T-helper 2 cell treated with Interferon-gamma antibody and Interleukin-4, amounts not matched to agents 5 μg/mL and 100 μg/mL, for 36 hours (primary cell): ENCODE measurements around the gene LAMA3.

Experiments used
- DNase-seq: peaks from one replicate; pipeline ENCODE4 v3.0.0; 2021; ENCODE audit warnings: low spot score
- H3K27ac Mint-ChIP-seq: one replicate; pipeline ENCODE4 v1.8.0; 2021; ENCODE audit warnings: mild to moderate bottlenecking, mixed read lengths
- H3K27me3 Mint-ChIP-seq: one replicate; pipeline ENCODE4 v1.8.0; 2021; ENCODE audit warnings: low read depth, mixed read lengths
- H3K36me3 Mint-ChIP-seq: one replicate; pipeline ENCODE4 v1.8.0; 2021; ENCODE audit warnings: low read depth, mixed read lengths
- H3K4me1 Mint-ChIP-seq: one replicate; pipeline ENCODE4 v1.8.0; 2021; ENCODE audit warnings: low read depth, mixed read lengths
- H3K4me3 Mint-ChIP-seq: one replicate; pipeline ENCODE4 v1.8.0; 2022; ENCODE audit warnings: mild to moderate bottlenecking, moderate library complexity, mixed read lengths
- H3K9me3 Mint-ChIP-seq: one replicate; pipeline ENCODE4 v1.8.0; 2021; ENCODE audit warnings: mixed read lengths

The LAMA3 gene

DNA sequence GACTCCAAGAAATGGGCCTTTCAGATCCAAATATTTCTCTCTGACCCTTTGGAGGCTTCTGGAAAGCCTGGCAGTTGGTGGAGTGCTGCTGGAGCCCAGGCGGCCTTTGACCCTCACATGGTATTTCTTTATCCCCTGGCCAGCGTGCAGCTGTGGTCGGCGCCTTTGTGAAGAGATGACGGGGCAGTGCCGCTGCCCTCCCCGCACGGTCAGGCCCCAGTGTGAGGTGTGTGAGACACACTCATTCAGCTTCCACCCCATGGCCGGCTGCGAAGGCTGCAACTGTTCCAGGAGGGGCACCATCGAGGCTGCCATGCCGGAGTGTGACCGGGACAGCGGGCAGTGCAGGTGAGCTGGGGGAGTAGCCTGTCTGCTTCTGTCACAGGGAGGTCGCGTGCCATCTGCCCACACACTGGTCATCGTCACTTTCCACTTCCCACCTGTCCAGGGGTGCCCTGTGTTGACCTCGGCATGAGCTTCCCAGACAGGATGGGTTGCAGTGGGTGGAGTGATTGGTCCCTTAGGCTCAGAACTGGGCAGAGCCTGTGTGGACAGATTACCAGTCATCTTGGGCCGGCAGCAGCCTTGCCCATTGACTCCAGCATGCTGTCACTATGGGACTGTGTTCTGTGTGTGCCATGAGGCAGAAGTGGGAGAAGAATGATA, 158.2 kb downstream of the LAMA3 start:
- Mint-ChIP-seq H3K4me3 (no peak overlapping the region), H3K36me3 (no peaks in the 10 kb centered on the region), H3K9me3 (no peaks in the 10 kb centered on the region), H3K27ac (no peak overlapping the region), H3K4me1 (peaks cover 2% of the 10 kb centered on the region), H3K27me3 (peaks cover 17% of the 10 kb centered on the region)
- no peak for DNase-seq

DNA sequence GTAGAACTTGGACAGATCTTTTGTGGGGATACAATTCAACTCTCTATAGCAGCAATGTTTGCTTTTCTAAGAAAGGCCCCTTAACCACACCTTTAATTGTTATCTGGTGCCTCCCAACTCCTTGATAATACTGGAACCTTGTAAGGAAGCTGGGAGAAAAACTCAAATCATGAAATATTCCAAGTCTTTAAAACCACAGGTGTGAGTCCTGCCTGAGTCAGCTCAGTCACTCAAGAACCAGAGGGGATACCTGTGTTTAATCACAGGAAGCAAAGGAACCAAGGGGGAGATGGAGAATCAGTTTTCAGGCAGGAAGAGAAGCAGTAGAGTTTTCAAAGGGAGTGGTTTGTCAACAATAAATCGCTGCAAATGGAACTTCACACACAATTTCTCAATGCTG, 159.9 kb downstream of the LAMA3 start:
- H3K27ac Mint-ChIP-seq, result no peak overlapping the region
- H3K36me3 Mint-ChIP-seq, result no peaks in the 10 kb centered on the region
- H3K27me3 Mint-ChIP-seq, result peaks cover 6% of the 10 kb centered on the region
- H3K9me3 Mint-ChIP-seq, result no peaks in the 10 kb centered on the region
- no peak for DNase-seq
- H3K4me3 Mint-ChIP-seq, result no peak overlapping the region
- H3K4me1 Mint-ChIP-seq, result peaks cover 6% of the 10 kb centered on the region

DNA sequence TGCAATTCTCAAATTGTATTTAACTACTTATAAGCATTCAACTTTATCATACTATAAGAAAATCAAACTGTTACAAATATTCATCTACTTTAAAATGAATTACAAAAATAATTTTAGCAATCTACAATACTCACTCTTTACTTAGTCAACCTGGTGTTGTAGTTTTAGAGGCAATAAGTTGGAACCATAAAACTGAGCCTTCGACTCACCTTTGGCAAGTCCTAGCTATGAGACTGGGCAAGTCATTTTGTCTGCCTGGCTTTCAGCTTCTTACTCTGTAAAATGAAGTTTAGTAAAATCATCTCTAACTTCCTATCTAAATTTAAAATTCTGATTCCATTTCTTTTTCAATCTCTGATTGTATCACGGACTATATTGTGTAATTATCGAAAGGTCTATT, 161.0 kb downstream of the LAMA3 start:
- DNase-seq, result no peak
- Mint-ChIP-seq H3K27me3 (peaks cover 6% of the 10 kb centered on the region), H3K36me3 (no peaks in the 10 kb centered on the region), H3K4me3 (no peak overlapping the region), H3K9me3 (no peaks in the 10 kb centered on the region), H3K4me1 (peaks cover 6% of the 10 kb centered on the region), H3K27ac (no peak overlapping the region)

DNA sequence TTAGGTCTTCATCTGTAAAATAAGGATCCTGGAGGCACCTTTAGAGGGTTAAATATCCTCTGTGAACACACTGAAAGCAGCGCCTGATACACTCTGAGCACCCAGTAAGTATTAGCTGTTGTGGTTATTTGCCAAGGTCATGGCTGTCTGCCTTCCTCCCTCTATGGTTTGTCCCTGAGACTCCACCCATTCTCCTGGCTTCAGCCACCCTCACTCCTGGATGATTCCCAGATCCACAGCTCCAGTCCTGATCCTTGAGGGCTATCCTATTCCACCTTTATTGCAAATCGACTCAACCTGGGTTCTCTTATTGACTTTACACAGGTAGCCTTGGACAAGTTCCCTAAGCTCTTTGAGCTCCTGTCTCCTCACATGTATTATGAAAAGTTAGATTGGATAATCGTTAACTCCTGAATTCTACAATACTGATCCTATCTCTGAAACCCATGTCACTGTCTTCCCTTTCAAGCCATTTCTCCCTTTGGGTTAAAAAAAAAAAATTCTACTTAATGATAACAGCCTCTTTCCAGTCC, 162.3 kb downstream of the LAMA3 start:
- H3K4me1 Mint-ChIP-seq, result peaks cover 6% of the 10 kb centered on the region
- peaks cover 6% of the 10 kb centered on the region for H3K27me3 Mint-ChIP-seq
- no peaks in the 10 kb centered on the region for H3K36me3 Mint-ChIP-seq
- H3K4me3 Mint-ChIP-seq, result no peak overlapping the region
- no peak overlapping the region for H3K27ac Mint-ChIP-seq
- H3K9me3 Mint-ChIP-seq, result no peaks in the 10 kb centered on the region
- no peak for DNase-seq

DNA sequence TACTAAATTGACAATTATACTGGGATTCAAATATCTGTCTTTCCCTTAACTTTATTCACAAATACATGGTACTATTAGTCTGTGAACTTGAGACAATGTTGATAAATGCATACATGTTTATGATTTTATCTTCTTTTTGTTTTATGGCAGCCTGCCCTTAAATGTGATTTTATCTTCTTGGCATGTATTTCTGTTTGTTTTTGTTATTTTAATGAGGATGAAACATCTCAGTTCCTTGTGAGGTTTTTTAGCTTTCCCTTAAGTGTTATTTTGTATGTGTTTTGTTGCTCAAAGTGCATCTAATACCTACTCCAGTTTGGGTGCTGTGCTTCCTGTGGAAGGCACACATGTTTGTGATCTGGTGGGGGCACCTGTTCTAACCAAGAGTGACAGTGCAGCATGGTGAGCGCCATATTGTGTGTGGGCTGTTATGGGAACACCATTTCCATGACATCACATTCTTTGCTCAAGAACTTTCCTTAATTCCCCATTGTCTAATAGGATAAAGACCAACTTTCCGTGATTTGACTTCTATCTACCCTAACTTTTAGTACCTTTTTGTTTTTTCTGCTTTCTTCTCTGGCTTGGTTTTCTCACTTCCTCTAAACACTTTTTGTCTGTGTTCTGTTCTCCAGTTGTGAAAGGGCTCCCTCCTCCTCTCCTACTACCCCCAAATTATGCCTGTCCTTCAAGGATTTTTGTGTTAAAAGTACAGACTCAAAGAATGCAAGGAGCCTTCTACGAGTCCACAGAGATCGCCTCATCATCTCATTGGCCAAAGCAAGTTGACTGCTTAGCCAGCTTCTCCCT, 163.2 kb downstream of the LAMA3 start:
- Mint-ChIP-seq H3K36me3 (no peaks in the 10 kb centered on the region), H3K27ac (no peak overlapping the region), H3K9me3 (no peaks in the 10 kb centered on the region), H3K4me1 (peaks cover 6% of the 10 kb centered on the region), H3K4me3 (no peak overlapping the region), H3K27me3 (peaks cover 9% of the 10 kb centered on the region)
- DNase-seq, result no peak

DNA sequence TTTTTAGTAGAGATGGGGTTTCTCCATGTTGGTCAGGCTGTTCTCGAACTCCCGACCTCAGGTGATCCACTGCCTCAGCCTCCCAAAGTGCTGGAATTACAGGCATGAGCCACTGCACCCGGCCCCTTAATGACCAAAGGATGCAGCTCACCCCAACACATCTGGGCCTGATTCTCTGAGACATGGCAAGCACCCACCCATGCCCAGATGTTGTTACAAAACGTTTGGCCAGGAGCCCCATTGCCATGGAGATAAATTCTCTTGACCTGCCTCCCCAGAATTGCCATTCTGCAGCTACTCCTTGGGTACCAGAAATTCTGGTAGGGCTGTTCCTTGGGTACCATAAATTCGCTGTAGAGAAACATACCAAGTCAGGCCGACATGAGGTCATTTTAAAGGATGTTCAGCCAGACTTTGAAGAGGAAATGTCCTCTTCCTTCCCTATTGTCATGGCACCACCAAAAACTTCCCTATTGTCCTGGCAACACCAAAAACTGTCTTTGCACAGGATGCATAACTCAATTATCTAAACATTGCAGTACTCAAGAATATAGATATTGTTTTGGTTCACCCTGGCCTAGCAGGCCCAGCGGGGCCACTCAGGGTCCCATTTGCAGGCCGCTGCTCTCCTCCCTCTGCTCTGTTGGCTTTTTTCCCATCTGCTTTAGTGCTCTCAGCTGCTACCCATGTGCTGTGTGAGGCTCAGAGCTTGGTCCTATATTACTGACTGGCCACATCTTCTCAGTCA, 164.4 kb downstream of the LAMA3 start:
- no peaks in the 10 kb centered on the region for H3K9me3 Mint-ChIP-seq
- no peak overlapping the region for H3K4me3 Mint-ChIP-seq
- peaks cover 6% of the 10 kb centered on the region for H3K4me1 Mint-ChIP-seq
- no peak for DNase-seq
- H3K36me3 Mint-ChIP-seq, result no peaks in the 10 kb centered on the region
- no peak overlapping the region for H3K27ac Mint-ChIP-seq
- H3K27me3 Mint-ChIP-seq, result peaks cover 10% of the 10 kb centered on the region

DNA sequence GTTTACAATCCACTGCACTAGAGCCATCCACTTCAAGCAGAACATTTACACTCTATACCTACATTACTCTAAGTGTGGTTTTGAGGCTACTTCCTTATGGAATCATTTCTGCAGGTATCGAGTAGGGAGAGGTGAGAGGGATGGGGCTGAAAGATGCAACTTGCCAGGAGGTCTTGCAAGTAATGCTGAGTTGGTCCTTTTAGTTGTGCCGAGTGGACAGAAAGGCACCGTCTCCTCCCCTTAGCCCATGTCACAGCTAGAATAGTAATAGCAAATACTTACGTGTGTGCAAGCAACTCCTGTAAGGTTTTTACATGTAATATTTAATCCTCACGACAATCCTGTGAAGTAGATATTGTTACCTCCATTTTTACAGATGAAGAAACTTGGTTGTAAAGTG, 166.5 kb downstream of the LAMA3 start:
- H3K27ac Mint-ChIP-seq, result no peak overlapping the region

DNA sequence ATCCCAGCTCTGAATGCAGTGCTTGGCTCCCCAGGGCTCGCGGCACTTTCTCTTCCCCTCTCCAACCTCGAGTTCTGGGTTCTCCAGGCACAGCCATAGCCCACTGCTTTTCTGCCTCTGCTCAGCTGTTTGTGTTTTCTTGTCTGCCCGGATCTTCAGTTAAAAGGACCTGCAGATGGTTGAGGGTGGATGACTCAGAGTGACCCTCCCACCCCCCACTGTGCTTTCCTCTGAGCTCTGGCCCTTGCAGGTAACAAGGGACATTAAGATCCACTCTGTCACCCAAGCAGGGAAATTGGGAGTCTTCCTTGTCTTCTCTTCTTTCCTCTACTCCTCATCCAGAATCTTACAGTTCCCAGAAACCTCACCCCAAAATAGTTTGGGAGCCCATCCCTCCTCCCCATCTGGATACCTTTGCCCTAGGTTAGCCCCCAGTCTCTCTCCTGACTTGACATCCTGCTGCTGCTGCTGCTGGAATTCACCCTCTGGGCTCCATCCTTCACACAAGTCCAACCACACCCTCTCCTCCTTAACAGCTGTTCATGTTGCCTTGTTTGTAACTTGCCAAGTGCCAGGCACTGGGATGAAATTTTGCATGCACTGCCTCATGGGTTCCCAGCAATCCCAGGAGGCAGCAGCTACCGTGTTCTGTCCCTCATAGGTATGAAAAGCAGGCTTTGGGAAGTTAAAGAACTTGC, 167.4 kb downstream of the LAMA3 start:
- no peaks in the 10 kb centered on the region for H3K36me3 Mint-ChIP-seq

More for the DNA sequence above, 166.5 kb downstream of the LAMA3 start:
- DNase-seq, result no peak
- no peaks in the 10 kb centered on the region for H3K9me3 Mint-ChIP-seq
- H3K27me3 Mint-ChIP-seq, result peaks cover 6% of the 10 kb centered on the region
- no peaks in the 10 kb centered on the region for H3K36me3 Mint-ChIP-seq
- H3K4me1 Mint-ChIP-seq, result peaks cover 6% of the 10 kb centered on the region
- H3K4me3 Mint-ChIP-seq, result no peak overlapping the region

DNA sequence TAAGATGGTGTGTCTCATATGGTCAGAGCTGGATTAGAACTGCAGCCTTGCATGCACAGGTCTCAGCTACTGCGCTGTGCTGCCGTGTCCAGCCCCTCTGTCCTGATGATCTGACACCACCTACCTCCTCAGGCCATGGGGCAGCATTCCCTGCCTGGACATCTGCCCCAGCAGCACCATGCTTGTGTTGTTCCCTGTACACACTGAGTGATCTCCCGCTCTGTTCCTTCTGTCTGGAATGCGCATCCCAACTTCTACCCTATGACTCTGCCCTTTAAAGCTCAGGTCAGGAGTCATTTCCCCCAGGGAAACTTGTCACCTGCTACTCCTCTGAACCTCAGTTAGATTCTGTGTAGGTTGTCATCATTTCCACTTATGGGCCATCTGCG, 167.9 kb downstream of the LAMA3 start:
- no peak for DNase-seq
- no peak overlapping the region for H3K4me3 Mint-ChIP-seq
- peaks cover 4% of the 10 kb centered on the region for H3K27me3 Mint-ChIP-seq
- H3K27ac Mint-ChIP-seq, result no peak overlapping the region
- no peaks in the 10 kb centered on the region for H3K9me3 Mint-ChIP-seq
- H3K4me1 Mint-ChIP-seq, result peaks cover 12% of the 10 kb centered on the region
- no peaks in the 10 kb centered on the region for H3K36me3 Mint-ChIP-seq

More for the DNA sequence above, 167.4 kb downstream of the LAMA3 start:
- H3K9me3 Mint-ChIP-seq, result no peaks in the 10 kb centered on the region
- DNase-seq, result no peak
- peaks cover 4% of the 10 kb centered on the region for H3K27me3 Mint-ChIP-seq
- no peak overlapping the region for H3K4me3 Mint-ChIP-seq
- peaks cover 7% of the 10 kb centered on the region for H3K4me1 Mint-ChIP-seq
- H3K27ac Mint-ChIP-seq, result no peak overlapping the region

DNA sequence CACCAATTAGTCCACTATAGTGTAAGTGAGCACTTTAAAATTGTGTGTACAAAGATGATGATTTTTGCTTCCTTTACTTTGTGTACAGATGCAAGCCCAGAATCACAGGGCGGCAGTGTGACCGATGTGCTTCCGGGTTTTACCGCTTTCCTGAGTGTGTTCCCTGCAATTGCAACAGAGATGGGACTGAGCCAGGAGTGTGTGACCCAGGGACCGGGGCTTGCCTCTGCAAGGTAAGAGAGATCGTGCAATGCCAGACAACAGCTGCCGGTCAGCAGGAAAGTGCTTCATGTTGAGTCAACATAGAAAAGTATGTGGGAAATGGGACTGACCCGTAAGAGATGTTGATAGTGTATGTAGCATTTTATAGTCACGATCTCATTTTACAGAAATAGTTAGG, 168.5 kb downstream of the LAMA3 start:
- Mint-ChIP-seq H3K4me1 (peaks cover 12% of the 10 kb centered on the region), H3K36me3 (no peaks in the 10 kb centered on the region), H3K27me3 (peaks cover 4% of the 10 kb centered on the region), H3K4me3 (no peak overlapping the region), H3K9me3 (no peaks in the 10 kb centered on the region), H3K27ac (no peak overlapping the region)
- DNase-seq, result no peak

DNA sequence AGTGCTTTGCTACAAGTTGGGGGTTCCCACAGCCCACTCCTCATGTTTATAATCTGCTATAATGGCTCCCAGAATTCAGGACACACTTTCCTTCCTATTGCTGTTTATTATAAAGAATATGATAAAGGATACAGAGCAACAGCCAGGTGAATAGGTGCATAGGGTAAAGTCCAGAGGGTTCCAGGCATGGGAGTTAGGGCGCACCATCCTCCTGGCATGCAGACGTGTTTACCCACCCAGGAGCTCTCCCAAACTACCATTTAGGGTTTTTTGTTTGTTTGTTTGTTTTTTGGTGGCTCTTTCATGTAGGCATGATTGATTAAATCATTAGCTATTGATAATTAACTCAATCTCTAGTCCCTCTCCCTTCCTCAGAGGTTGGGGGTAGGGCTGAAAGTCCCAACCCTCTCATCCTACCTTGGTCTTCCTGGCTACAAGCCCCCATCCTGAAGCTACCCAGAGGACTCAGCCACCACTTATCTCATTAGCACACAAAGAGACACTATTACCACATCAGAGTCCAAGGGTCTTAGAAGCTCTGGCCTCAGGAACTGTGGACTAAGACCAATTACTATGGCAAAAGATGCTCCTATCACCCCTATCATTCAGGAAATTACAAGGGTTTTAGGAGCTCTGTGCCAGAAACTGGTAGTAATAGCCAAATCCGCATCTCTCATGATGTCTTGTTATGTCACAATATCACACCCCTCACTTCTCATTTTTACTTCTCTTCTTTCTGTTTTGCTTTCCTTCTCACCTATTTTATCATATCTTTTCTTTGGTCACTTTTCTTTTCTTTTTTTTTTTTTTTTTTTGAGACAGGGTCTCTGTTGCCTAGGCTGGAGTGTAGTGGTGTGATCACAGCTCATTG, 170.4 kb downstream of the LAMA3 start:
- peaks cover 25% of the 10 kb centered on the region for H3K4me1 Mint-ChIP-seq
- H3K27ac Mint-ChIP-seq, result no peak overlapping the region
- peaks cover 4% of the 10 kb centered on the region for H3K36me3 Mint-ChIP-seq
- H3K4me3 Mint-ChIP-seq, result no peak overlapping the region
- no peak for DNase-seq
- peaks cover 4% of the 10 kb centered on the region for H3K27me3 Mint-ChIP-seq
- H3K9me3 Mint-ChIP-seq, result no peaks in the 10 kb centered on the region

DNA sequence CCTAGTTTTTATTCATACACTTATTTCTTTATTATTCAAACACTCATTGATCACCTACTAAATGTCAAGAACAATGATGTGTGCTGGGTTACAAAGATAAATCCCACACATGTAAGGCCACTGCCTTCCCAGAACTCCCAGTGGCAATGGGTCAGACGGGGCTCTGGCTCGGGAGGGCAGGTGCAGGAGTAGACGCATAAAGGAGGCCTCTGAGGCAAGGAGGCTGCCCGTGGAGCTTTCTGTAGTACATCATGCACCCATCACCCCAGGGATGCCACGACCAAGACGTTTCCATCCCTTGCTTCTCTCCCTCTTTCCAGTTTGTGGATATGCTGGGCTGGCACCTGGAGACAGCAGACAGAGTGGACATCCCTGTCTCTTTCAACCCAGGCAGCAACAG, 172.1 kb downstream of the LAMA3 start:
- Mint-ChIP-seq H3K36me3 (peaks cover 7% of the 10 kb centered on the region), H3K27me3 (peaks cover 4% of the 10 kb centered on the region), H3K4me3 (no peak overlapping the region), H3K27ac (no peak overlapping the region), H3K9me3 (no peaks in the 10 kb centered on the region), H3K4me1 (peaks cover 42% of the 10 kb centered on the region)
- DNase-seq, result no peak
